ENCODE results near the gene FAHD2B.

GRCh38 chr2:97068074-97068473 is 26.6 kb downstream of the FAHD2B start:
- TF ChIP-seq ZNF274 (IDR thresholded peaks at IDR 0.05; ENCODE audit: low read depth, low read length) (no peak), CTCF (IDR thresholded peaks at IDR 0.05 in 2 of 3, conservative IDR thresholded peaks at IDR 0.05 in 1 of 3; ENCODE audit: borderline replicate concordance in 1 of 3, insufficient read depth in 1 of 3, low read depth in 2 of 3, low read length in 2 of 3) (no peak), ZBTB33 (IDR thresholded peaks at IDR 0.05; ENCODE audit: extremely low read depth, insufficient replicate concordance, low read length) (no peak), EZH2 (IDR thresholded peaks at IDR 0.05) (no peak), POLR2A (IDR thresholded peaks at IDR 0.05; ENCODE audit: borderline replicate concordance, extremely low read depth, insufficient read depth, insufficient read length) (no peak), CBX3 (IDR thresholded peaks at IDR 0.05; ENCODE audit: low read depth) (no peak), POLR2AphosphoS5 (IDR thresholded peaks at IDR 0.05; ENCODE audit: low read depth, low read length) (no peak), TCF7L2 (IDR thresholded peaks at IDR 0.05; ENCODE audit: borderline replicate concordance, extremely low read depth, insufficient read depth, insufficient read length) (no peak), CEBPB (IDR thresholded peaks at IDR 0.05; ENCODE audit: low read depth) (no peak), SRF (IDR thresholded peaks at IDR 0.05; ENCODE audit: low read depth) (no peak), SP1 (IDR thresholded peaks at IDR 0.05; ENCODE audit: low read depth) (no peak), EZH2phosphoT487 (IDR thresholded peaks at IDR 0.05; ENCODE audit: borderline replicate concordance) (no peak)
- TF ChIP-seq, protein P1, sequence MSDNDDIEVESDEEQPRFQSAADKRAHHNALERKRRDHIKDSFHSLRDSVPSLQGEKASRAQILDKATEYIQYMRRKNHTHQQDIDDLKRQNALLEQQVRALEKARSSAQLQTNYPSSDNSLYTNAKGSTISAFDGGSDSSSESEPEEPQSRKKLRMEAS (IDR thresholded peaks at IDR 0.05): no peak
